Measurements from ENCODE around the gene MUC2.

DNA sequence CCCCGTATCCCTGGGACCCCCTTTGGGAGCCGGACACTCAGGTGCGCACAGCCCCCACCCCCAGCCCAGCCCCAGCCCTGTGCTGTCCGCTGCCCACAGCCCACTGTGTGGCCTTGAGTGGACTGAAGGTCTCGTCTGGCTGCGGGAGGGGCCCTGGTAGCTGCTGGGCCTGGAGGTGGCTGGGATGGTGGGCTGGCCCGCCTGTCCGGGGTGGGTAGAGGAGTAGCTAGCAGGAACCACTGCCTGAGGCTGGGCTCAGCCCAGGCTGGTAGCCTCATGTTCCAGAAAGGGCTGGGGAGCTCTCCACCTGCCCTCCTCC, 33.6 kb upstream of the MUC2 start:
- TF ChIP-seq POLR2AphosphoS5 (IDR thresholded peaks at IDR 0.05; ENCODE audit: borderline replicate concordance, low read depth, low read length) (no peak), EZH2 (IDR thresholded peaks at IDR 0.05) (no peak), FOXP2 (optimal IDR thresholded peaks at IDR 0.05; ENCODE audit: control extremely low read depth, extremely low read length, insufficient read depth) (no peak)

All from SK-N-MC (cell line).